GM12873 (cell line): ENCODE measurements around the gene VBP1.

Experiments
- CTCF ChIP-seq: IDR thresholded peaks from 2 replicates; pipeline ENCODE4 v1.5.1; 2012; ENCODE audit warnings: low read depth, mild to moderate bottlenecking, moderate library complexity, low read length, control low read depth; ENCODE audit not compliant: insufficient read depth; ENCODE audit errors: missing control alignments

The VBP1 gene

GRCh38 chrX:155237719-155238118, 21.5 kb downstream of the VBP1 start:
- TF ChIP-seq CTCF, result no peak

- no peak for TF ChIP-seq CTCF
These were observed 26.0 kb downstream of the VBP1 start for GRCh38 chrX:155242300-155242699.

- no peak for TF ChIP-seq CTCF
These were observed 30.5 kb downstream of the VBP1 start for GRCh38 chrX:155246748-155247147.

- TF ChIP-seq CTCF, result no peak
These were observed 31.2 kb downstream of the VBP1 start for GRCh38 chrX:155247497-155247896.

GRCh38 chrX:155251391-155251790, 35.1 kb downstream of the VBP1 start:
- TF ChIP-seq CTCF, result no peak

- TF ChIP-seq CTCF, result no peak
These were observed 43.5 kb downstream of the VBP1 start for GRCh38 chrX:155259752-155260151.

GRCh38 chrX:155262970-155263754, 46.9 kb downstream of the VBP1 start:
- TF ChIP-seq CTCF, result no peak
